GM18519 (cell line): Measurements from ENCODE around the gene HOXB1.

Source experiments
- ATAC-seq: cut with Tn5 transposase; IDR thresholded peaks from one replicate; pipeline ENCODE4 v1.9.1; 2021; ENCODE audit warnings: mild to moderate bottlenecking, moderate library complexity; ENCODE audit not compliant: unreplicated experiment, low FRiP score

Gene HOXB1

DNA sequence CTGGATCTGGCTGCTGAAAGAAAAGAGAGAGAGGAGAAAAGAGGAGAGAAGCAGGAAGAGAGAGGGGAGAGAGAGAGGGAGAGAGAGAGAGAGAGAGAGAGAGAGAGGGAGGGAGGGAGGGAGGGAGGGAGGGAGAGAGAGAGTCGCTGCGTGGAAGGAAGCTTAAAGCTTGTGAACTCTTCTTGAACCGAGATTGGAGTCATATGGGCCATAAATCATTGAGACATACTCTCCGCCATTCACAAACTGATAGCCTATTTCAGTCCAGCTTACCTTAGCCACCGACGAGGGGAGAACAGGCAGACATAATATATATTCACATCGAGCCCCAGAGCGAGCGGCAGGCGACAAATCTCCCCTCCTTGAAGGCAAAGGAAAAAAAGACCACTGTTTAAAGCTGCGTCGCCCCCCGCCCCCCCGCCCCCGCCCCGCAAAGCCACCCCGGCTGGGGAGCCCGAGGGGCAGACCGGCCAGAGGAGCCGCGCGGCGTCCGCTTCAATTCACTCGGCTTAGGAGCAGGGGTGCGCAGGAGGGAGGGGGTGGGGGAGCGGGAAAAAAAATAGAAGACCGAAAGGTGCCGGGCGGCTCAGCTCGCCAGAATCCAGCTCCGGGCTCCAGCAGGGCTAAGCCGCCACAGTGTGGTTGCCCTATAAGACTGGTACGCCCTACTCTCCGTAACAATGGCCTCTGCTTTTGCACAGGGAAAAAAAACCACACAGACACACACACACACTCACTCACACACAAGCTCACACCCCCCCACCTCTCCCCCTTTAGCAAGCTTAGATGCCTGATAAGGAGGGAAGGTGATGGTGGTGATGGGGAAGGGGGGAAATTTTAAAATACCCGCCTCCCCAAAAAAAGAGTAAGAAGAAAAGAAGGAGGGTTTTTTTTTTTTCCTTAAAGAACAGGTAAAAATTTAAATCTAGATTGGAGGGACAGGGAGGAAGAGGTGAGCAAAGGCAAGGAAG lies 24.7 kb upstream of the HOXB1 start:
- no peak for ATAC-seq

DNA sequence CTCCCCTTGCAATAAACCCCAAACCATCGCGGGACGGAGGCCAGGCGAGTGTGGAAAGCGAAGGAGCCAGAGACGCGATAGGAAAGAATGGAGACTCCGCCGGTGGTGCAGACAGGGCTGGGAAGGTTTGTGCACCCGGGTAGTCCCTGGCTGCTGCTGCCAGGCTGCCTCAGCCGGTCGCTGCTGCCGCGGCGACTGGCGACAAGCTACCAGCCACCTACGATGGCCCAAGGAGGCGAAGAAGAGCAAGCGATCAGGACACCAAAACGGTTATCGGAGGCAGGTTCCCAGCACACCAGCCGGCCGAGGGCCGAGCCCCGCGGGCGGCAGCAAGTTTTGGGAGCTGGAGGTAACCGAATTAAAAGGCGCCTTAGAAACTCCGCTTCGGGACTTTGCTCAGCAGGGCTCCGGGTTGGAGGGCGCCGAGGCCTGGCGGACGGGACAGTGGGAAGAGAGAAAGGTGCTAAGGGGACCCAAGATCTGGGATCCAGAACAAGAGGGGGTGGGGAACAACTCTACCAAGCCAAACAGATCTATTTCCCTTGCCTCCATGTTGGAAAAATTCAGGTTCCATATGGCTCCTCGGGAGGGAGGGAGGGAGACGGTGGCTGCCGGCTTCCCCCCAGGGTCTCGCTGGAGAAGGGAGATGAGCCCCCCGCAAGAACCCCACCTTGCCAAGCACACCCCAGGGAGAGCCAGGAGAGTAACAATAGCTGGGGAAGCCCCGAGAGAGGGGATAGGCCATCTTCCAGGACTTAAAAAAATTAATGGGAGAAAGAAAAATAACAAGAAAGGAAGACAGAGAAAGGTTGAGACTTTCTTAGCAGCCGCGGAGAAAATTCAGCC lies 23.8 kb upstream of the HOXB1 start:
- no peak for ATAC-seq

DNA sequence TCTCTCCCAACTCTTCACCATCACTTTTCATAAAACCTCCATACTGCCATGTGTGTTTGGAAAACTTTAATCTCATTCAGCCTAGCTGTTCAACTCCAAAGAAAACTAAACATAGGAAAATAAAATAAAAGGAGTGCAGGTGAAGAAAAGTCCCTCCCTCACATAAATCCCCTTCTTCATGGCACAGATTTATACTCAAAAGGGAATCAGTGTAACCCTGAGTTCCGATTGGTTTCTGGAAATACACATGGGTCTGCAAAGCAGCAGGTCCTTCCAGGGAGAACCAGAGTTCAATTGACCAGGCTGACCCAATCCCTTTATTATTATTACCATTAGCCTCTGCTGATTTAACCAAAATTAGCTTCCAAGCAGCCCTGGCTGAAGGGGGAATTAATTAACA lies 23.0 kb upstream of the HOXB1 start:
- no peak for ATAC-seq

DNA sequence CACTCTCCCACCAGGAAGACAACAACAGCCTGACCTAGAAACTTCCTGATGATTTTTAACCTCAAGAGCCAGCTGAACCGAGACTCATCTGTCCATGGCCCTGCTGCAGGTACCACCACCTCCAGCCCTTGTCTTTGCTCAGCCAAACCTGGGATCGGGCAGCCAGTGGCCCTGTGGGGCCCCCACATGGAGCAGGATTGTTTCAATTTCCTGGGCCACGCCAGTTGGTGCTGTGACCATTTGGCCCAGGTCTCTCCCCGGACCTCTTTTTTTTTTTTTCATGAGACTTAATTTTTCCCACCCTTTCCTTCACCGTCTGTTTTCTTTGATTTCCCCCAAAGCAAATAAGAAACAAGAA lies 22.4 kb upstream of the HOXB1 start:
- no peak for ATAC-seq

DNA sequence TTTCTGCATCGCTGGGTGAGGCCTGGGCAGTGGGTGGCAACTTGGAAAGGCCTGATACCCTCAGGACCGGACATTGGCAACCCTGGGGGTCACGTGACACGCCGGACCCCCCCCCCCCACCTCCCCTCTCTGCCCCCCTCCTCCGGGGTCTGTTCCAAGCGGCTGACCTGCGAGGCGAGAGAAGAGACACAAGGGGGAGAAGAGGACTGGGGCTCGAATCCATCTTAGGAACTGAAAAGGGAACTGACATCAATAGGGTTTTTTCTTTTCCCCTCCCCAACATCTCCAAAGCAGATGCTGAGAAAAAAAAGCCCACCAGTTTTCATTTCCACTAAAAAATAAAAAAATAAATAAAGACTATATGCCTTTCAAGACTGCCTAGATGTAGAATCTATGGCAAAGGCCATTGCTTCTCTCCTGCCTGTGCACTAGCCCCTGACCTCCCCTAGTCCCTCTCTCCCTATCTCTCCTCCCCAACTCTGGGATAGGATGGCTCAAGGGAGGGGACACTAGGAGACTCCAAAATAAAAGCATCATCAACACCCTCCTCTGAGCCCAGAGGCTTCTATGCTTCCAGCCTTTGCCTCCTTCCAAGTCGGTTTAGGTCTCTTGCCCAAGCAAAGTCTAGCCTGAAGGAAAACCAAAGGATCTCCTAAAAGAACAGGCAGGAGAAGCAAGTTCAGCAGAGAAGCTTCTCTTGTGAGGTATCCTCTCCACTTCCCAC lies 21.8 kb upstream of the HOXB1 start:
- ATAC-seq, result no peak

DNA sequence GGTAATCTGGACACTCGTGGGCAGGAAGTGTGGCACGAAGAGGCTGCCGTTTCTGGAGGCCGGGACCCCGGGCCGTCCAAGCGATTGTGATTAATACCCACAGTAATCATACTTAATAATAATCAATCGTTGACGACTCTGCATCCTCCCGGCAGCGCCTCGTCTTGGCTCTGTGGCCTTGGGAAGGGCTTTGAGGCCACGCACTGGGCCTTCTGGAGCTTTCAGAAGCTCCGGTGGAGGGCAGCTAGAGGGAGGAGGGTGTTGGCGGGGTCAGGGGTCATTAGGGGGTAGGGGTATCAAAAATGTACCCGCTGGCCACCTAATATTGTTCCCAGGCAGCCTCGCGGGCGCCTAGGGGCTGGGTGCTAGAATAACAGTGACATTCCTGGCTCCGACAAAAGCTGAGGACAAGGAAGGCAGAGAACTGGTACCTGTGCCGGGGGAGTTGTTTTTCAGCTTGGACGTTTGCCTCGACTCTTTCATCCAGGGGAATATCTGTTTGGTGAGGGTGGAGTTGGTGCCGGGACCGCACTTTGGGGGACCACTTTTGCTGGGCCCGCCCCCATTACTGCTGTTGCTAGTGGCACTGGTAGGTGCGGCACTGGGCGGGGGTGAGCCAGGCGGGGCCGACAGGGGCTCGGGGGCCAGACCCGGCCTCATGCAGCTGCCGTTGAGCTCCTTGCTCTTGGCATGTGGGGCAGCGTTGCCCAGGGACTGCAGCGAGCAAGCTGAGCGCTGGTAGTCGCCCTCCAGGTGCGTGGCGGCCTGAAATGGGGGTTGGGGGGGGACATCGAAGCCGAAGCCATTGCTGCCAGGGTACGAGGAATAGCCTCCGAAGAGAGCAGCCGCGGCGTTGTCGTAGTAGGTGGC lies 21.0 kb upstream of the HOXB1 start:
- no peak for ATAC-seq

DNA sequence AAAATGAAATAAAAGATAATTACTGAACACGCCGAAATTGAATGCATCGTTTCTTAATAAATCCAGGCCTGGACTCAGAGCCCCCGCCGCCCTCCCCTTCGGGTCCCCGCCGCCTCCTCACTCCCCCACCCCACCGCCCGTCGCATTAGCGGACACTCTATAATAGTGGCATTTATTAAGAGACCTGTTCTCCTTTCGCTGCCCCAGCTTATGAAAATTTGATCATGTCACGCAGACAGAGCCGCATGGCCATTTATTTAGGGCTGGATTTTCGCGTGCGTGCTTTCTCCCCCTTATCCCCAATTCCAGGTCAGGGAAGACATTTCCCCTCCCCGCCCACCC lies 20.4 kb upstream of the HOXB1 start:
- ATAC-seq, result no peak

DNA sequence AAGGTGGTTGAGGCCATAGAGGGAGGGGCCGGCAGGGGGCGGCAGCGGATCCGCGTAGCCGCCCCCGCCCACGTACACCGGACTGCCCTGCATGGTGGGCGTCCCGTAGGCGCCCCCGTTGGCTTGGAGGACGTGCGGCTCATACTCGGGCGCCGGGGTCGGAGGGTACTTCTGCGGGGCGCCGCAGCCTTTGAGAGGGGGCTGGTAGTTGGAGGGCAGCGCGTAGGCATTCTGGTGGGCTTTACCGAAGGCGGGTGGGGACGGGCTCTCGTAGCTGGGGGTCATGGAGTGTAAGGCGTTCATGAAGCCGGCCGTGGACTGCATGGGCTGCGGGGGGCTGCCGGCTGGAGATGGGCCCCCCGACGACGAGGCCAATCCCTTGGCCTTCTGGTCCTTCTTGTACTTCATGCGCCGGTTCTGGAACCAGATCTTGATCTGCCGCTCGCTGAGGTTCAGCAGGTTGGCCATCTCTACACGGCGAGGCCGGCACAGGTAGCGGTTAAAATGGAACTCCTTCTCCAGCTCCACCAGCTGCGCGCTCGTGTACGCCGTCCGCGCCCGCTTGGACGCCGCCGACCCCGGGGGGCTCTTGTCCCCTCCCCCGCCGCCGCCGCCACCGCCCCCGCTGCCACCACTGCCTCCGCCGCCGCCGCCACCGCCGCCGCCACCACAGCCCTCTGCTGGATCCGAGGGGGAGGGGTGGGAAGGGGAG lies 19.8 kb upstream of the HOXB1 start:
- ATAC-seq, result no peak

DNA sequence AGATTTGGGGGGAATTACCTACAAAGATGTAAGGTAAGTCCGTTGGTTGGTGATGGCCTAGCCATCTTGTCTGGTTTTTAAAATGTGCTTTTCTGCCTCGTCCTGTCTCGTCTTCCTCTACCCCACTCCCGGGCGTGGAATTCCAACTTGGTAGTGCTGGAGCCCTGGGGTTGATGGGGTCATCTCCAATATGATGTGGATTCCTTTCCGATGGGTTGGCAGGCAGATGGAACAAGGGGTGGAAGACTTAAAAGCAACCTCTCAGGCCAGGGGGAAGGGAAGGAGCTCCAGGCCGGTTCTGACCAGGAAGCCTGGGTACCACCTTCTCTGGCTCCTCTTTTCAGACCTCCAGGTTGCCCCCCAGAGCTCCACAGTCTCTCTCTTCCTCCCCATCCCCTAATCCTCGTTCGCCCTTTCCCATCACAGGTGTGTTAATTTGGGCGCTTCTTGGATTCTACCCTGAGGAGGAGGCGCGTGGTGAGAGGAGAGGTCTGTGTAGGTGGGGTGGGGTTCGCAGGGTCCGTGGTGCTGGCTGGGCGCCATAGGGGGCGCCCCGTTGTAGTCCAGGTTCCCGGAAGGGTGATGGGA lies 19.2 kb upstream of the HOXB1 start:
- ATAC-seq, result no peak

DNA sequence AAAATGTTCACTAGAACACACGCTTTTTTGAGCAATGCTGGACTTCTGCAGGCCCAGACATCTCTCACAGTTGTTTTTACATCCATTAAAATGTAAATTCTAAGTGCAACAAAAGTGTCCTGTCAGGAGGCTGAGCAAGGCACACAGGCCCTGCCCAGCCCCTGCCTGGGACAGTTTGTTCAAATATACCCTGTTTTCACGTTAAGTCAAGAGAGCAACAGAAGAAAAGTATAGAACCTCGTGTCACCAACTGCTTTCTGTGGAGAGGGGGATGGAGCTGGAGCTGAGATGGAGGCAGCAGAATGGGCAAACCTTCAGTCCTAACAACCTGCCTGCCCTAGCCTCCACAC lies 18.4 kb upstream of the HOXB1 start:
- no peak for ATAC-seq

DNA sequence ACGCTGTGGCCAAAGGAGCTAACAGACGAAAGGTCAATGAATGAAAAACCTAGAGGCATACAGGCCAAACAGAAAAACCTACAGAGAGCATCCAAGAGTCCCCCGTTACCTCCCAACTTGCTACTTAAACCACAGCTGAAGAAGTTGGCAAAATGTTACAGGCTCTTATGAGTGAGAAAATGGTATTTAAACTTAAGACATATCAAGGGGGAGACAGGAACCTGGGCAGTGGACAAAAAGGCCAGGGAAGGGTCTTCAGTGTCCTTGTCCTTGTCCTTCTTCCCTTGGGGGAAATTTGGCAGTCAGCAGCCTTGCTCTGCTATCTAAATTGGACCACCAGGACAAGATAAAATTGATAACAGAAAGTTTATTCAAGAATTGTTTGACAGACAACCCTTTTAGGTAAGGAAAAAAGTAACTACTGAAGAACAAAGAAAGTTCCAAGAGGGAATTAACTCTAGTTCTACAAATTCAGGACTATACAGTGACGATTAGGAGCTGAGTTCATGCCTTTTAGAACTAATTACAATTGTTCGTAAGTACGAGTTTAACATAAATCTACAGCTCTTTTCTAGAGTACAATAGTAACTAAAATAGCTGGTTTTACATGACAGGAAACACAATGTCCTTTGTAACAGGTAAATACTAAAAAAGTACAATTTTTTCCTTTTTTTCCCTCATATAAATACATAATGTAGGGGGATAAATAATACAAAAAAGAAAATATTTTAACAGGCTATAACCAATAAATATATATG lies 17.9 kb upstream of the HOXB1 start:
- no peak for ATAC-seq

DNA sequence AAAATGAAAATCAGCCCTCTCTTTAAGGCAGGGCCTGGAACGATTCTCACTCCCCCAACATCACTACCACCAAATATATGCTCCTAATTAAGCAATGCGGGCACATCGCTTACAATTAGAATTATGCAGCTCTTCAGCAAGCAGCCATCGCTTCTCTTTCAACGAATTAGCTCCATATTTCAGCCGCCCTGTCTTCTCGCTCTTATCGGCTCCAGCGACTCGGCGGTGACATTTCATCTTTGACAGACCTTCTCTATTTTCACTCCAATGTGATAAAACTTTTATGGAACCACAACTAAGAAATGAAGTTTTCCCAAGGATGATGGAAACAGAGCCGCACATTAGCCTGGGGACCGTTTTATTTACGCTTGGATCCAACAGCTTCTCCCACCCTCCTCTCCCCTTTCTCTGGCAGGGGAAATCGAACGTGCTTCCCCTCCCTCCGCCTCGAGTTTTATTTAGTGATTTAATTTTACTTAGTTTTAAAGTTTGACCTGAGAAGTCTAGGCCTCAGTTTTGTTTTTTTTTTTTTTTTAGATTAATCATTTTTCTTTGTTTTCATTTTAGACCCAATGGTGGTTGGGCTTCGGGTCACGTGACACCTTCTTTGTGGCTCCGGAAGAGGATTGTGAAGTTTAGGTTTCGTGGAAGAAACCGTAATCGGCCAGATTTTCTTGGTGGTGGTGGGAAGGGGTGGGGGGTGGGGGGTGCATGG lies 17.2 kb upstream of the HOXB1 start:
- no peak for ATAC-seq

DNA sequence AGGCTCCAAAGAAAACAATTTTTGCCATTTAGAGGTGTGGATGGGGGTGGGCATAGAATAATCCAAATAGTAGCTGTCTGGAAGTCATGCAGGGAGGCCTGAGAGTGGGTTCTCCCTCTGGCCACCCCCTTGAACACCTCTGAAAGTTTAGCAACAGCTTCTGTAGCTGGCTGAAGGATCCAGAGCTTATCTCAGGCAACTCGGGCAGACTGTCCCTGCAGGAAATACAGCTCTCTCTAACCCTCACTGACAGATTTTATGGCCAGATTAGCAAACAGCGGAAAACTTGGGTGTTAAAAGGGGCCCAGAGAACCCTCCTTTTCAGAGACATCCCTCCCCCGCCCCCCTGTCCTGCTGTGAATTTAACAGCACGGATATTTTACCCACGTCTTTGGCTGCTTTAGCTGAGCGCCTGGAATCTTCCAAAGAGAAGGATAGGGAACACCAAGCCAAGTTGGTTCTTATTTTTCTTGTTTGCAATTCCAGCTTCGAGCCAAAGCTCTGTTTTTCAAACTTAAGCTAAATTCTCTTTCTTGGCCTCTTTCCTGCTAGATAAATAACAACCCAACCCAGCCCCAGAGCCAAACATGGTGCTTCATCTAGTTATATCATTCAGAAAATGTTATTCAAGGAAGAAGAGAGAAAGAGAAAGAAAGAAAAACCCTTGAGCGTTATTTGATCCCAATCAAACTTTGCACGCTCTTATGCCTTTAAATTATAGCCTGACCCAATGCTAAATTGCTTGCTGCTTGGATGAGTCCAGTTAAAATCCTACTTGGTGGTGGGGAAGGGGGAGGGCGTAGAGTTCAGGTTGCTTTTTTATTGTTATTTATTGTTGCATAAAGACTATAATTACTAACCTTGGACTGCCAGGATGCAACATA lies 16.4 kb upstream of the HOXB1 start:
- ATAC-seq, result no peak

DNA sequence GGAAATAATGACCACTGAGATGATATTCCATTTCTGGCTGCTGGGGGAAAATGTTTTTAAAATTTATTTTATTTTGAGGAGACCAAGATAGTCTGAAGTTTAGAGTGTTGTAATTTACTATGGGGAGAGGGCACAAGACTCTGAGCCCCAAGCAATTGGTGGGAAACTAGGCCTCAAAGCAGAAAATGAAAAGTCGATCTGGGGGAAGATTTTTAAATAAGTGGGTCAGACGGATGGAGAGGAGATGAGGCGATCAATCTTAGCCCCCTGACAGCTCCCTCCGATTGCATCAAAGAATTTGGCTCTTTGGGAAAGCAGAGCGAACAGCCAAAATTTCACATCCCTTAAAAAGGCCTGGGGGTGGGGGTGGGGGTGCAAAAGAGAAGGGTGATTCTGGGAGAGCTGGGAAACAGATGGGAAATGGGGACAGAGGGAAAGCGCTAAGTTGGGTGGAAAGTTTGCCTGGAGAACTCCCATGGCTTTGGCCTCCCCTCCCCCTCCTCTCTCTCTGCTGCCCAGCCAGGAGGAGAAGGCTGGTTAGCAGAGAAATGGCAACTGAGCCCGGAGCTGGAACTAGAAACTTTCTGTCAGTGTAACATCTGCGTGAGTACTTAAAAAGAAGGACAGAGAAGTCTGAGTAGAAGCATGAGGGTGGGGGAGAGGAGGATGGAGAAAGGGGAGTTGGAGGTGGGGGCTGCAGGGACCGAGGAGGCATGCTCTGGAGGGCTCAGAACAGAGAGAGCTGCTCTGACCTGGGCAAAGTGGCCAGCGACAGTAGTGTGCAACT lies 15.5 kb upstream of the HOXB1 start:
- ATAC-seq, result no peak

DNA sequence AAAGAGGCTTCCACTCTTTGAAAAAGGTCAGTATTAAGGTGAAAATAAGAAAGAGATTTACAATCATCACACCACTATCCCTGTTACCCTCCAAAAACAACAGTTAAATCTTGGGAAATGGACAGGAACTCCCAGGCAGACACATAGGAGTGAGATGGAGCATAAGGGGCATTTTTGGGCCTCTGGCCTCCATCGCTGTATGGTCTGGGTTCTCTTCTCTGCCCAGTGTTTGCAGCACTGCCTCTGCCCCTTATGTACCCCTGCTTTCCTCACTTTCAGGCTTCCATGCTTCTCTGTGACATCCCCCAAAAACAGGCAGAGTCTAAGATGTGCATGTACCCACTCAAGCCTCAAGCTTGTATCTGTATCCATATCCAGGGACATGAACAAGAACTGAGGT lies 14.7 kb upstream of the HOXB1 start:
- no peak for ATAC-seq

DNA sequence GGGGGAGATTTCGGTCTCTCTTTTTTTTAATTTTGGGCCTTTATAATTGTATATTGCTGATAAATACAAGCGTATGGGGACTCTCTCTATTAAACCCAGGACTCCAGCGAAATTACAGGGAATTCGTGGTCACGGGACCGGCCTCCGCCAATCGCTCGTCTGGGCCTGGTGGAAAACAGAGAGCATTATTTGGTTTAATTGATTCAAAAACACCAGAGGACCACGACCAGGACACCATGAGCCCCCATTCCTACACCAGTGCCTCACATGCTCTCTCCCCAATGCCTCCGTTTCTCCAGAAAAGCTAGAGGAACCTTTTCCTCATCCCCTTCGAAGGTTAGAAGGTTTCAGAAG lies 14.2 kb upstream of the HOXB1 start, which contains the start of gene HOXB2:
Gene HOXB2 (minus strand): TSS at position 88 of the 354 bp plus-strand sequence. CDS start 198 bp downstream, outside the sequence.
- no peak for ATAC-seq
